Raji (cell line): ENCODE data around the gene NOM1.

ENCODE experiments used
- POLR2A ChIP-seq: IDR thresholded peaks from 2 replicates; pipeline ENCODE4 v1.6.1; 2011; ENCODE audit warnings: low read depth, low read length, control low read depth; ENCODE audit not compliant: insufficient read depth

The NOM1 gene

GRCh38 chr7:156998988-156999957 lies 49.8 kb downstream of the NOM1 start:
- TF ChIP-seq POLR2A = no peak

- no peak for TF ChIP-seq POLR2A
Observed at GRCh38 chr7:156999958-157000726, 50.6 kb downstream of the NOM1 start.

GRCh38 chr7:157000741-157001653 lies 51.5 kb downstream of the NOM1 start:
- TF ChIP-seq POLR2A = no peak

GRCh38 chr7:157001920-157002818 lies 52.7 kb downstream of the NOM1 start:
- TF ChIP-seq POLR2A = no peak

- no peak for TF ChIP-seq POLR2A
Observed at GRCh38 chr7:157002819-157003421, 53.4 kb downstream of the NOM1 start.

GRCh38 chr7:157003445-157003755 lies 53.9 kb downstream of the NOM1 start:
- TF ChIP-seq POLR2A = no peak

- TF ChIP-seq POLR2A = no peak
Observed at GRCh38 chr7:157003756-157004520, 54.4 kb downstream of the NOM1 start.

GRCh38 chr7:157004521-157005455 lies 55.3 kb downstream of the NOM1 start:
- TF ChIP-seq POLR2A = no peak

- TF ChIP-seq POLR2A = no peak
Observed at GRCh38 chr7:157005456-157006204, 56.1 kb downstream of the NOM1 start.

- no peak for TF ChIP-seq POLR2A
Observed at GRCh38 chr7:157006205-157006747, 56.8 kb downstream of the NOM1 start.

GRCh38 chr7:157006829-157007469 lies 57.4 kb downstream of the NOM1 start:
- TF ChIP-seq POLR2A = no peak
